ENCODE data around the gene BICRA.

DNA sequence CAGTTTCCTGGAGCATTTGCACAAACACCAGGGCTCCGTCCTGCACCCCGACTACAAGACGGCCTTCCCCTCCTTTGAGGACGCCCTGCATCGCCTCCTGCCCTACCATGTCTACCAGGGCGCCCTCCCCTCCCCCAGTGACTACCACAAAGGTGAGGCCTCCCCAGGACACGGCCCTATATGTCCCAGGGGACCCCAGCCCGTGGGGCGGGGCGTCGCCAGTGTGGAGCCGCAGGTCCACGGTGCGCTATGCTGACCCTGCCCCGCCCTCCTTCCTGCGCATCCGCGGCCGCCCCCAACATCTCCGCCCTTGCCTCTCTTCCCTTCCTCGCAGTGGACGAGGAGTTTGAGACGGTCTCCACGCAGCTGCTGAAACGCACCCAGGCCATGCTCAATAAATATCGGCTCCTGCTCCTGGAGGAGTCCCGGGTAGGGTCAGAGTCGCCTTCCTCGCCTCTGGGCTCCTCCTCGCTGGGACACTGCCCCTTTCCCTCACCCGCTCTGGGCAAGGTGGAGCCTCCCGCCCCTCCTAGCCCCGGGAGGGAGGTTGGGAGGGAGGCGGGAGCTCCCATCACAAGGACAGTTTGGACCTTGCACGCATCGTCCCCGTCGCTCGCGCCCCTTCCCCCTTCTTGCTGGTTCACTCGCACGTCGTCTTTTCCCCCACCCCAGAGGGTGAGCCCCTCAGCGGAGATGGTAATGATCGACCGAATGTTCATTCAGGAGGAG is 89.9 kb downstream of the BICRA start:
- TF ChIP-seq, protein P1, sequence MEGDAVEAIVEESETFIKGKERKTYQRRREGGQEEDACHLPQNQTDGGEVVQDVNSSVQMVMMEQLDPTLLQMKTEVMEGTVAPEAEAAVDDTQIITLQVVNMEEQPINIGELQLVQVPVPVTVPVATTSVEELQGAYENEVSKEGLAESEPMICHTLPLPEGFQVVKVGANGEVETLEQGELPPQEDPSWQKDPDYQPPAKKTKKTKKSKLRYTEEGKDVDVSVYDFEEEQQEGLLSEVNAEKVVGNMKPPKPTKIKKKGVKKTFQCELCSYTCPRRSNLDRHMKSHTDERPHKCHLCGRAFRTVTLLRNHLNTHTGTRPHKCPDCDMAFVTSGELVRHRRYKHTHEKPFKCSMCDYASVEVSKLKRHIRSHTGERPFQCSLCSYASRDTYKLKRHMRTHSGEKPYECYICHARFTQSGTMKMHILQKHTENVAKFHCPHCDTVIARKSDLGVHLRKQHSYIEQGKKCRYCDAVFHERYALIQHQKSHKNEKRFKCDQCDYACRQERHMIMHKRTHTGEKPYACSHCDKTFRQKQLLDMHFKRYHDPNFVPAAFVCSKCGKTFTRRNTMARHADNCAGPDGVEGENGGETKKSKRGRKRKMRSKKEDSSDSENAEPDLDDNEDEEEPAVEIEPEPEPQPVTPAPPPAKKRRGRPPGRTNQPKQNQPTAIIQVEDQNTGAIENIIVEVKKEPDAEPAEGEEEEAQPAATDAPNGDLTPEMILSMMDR (IDR thresholded peaks at IDR 0.05; ENCODE audit: insufficient read depth, low read length, poor library complexity, severe bottlenecking) = no peak
- no peak for TF ChIP-seq EZH2phosphoT487 (conservative IDR thresholded peaks at IDR 0.05; ENCODE audit: low read length)
